Endodermal cell (in vitro differentiated cells): ENCODE data around the gene RXRA. TPM values are rescaled to one million over a fixed set of nuclear protein-coding genes. Genes with fewer than 3 reads are reported as not detected.

Experiments used
- DNase-seq: peaks from one replicate; pipeline ENCODE4 v3.0.0-alpha.2; 2017
- H3K27ac ChIP-seq: 2 replicates; pipeline ENCODE4 v1.5.1; 2013; ENCODE audit warnings: mild to moderate bottlenecking, low read depth, low read length, moderate library complexity
- H3K27me3 ChIP-seq: 2 replicates; pipeline ENCODE4 v1.6.1; 2013; ENCODE audit warnings: mild to moderate bottlenecking, low read length, moderate library complexity; ENCODE audit not compliant: insufficient read depth, control insufficient read depth, poor library complexity, severe bottlenecking
- H3K36me3 ChIP-seq: 2 replicates; pipeline ENCODE4 v1.7.0; 2013; ENCODE audit warnings: mild to moderate bottlenecking, low read length, moderate library complexity; ENCODE audit not compliant: control insufficient read depth, insufficient read depth
- H3K4me1 ChIP-seq: one replicate; pipeline ENCODE4 v1.7.0; 2013; ENCODE audit warnings: low read length; ENCODE audit not compliant: control insufficient read depth, insufficient read depth
- H3K4me3 ChIP-seq: 2 replicates; pipeline ENCODE4 v1.5.1; 2013; ENCODE audit warnings: mild to moderate bottlenecking, low read length, moderate library complexity
- H3K9ac ChIP-seq: 2 replicates; pipeline ENCODE4 v1.6.1; 2013; ENCODE audit warnings: mild to moderate bottlenecking, low read length, moderate library complexity; ENCODE audit not compliant: poor library complexity, severe bottlenecking; ENCODE audit errors: extremely low read depth
- H3K9me3 ChIP-seq: 2 replicates; pipeline ENCODE4 v1.6.1; 2013; ENCODE audit warnings: mild to moderate bottlenecking, low read length, moderate library complexity; ENCODE audit not compliant: control insufficient read depth
- H3K27ac Mint-ChIP-seq: 2 replicates; pipeline ENCODE4 v1.8.0; 2020; ENCODE audit warnings: mixed read lengths
- H3K27me3 Mint-ChIP-seq: 2 replicates; pipeline ENCODE4 v1.8.0; 2021; ENCODE audit warnings: mild to moderate bottlenecking, mixed read lengths; ENCODE audit not compliant: insufficient read depth
- H3K36me3 Mint-ChIP-seq: 2 replicates; pipeline ENCODE4 v1.8.0; 2020; ENCODE audit warnings: low read depth, mixed read lengths
- H3K4me1 Mint-ChIP-seq: 2 replicates; pipeline ENCODE4 v1.8.0; 2020; ENCODE audit warnings: mixed read lengths
- H3K4me3 Mint-ChIP-seq: 2 replicates; pipeline ENCODE4 v1.8.0; 2020; ENCODE audit warnings: mild to moderate bottlenecking, moderate library complexity, mixed read lengths
- H3K9me3 Mint-ChIP-seq: 2 replicates; pipeline ENCODE4 v1.8.0; 2020; ENCODE audit warnings: mild to moderate bottlenecking, mixed read lengths
- WGBS, 2 experiments: methylation state at CpG; one replicate each; pipeline versions ENCODE4 v1.1.5 to v1.1.7; 2013; ENCODE audit warnings: missing lambda C conversion rate in 2 of 2, mixed read lengths in 1 of 2; ENCODE audit not compliant: insufficient coverage in 1 of 2, insufficient read length in 1 of 2; 5-methylcytosine and 5-hydroxymethylcytosine counted together
- total RNA-seq, 2 donors: library from RNA; stranded (reverse); fragmentation: NEBNext Ultra II Directional in 1 of 2; extraction: Animal tissue kit (Norgen Biotek cat#: 25700) in 1 of 2; gene quantifications; 2 replicates in 1 of 2; 3 replicates in 1 of 2; pipeline ENCODE4 v1.2.1, GENCODE V29; 2021
- TF ChIP-seq, protein P1 (sequence below): fragments of 200-600 bp; sonication (generic); conservative IDR thresholded peaks from 2 replicates; pipeline ENCODE4 v1.5.0; 2021; ENCODE audit warnings: antibody characterized with exemption, mild to moderate bottlenecking

Gene RXRA
- total RNA-seq, 2 donors from 2014 or later, result 58.3 to 70.6 TPM

DNA sequence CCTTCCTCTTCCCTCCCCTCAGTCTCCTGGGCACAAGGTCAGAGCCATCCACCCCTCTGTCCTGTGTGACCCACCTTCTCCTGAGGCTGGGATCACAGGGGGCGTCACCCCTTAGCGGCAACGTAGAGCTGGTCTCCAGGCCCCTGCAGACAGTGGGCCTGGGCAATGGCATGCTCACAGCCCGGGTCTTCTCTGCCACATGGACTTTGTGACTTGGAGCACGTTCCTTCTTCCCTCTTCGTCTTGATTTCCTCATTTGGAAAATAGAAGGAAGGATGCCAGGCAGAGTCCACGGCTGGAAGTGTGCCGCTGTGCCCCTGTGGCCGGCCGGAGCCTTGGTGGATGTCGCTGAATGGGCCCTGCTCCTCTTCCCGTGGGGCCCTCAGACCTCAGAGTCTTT, 10.0 kb downstream of the RXRA start:
- 94 to 95% methylated on average over 8 to 12 of the region's 12 CpGs for WGBS, 2 experiments
- no peaks in the 10 kb centered on the region for H3K9me3 ChIP-seq
- no peak for DNase-seq
- H3K27ac Mint-ChIP-seq, result no peak overlapping the region
- H3K9me3 Mint-ChIP-seq, result no peaks in the 10 kb centered on the region
- H3K27me3 Mint-ChIP-seq, result no peaks in the 10 kb centered on the region
- peaks cover 13% of the 10 kb centered on the region for H3K4me1 ChIP-seq
- no peak overlapping the region for H3K4me3 Mint-ChIP-seq
- no peaks in the 10 kb centered on the region for H3K36me3 Mint-ChIP-seq
- H3K4me1 Mint-ChIP-seq, result peaks cover 13% of the 10 kb centered on the region
- no peaks in the 10 kb centered on the region for H3K27me3 ChIP-seq
- no peak overlapping the region for H3K27ac ChIP-seq
- H3K4me3 ChIP-seq, result no peak overlapping the region
- TF ChIP-seq, protein P1, sequence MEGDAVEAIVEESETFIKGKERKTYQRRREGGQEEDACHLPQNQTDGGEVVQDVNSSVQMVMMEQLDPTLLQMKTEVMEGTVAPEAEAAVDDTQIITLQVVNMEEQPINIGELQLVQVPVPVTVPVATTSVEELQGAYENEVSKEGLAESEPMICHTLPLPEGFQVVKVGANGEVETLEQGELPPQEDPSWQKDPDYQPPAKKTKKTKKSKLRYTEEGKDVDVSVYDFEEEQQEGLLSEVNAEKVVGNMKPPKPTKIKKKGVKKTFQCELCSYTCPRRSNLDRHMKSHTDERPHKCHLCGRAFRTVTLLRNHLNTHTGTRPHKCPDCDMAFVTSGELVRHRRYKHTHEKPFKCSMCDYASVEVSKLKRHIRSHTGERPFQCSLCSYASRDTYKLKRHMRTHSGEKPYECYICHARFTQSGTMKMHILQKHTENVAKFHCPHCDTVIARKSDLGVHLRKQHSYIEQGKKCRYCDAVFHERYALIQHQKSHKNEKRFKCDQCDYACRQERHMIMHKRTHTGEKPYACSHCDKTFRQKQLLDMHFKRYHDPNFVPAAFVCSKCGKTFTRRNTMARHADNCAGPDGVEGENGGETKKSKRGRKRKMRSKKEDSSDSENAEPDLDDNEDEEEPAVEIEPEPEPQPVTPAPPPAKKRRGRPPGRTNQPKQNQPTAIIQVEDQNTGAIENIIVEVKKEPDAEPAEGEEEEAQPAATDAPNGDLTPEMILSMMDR, result no peak
- H3K36me3 ChIP-seq, result no peaks in the 10 kb centered on the region
- H3K9ac ChIP-seq, result no peak overlapping the region

DNA sequence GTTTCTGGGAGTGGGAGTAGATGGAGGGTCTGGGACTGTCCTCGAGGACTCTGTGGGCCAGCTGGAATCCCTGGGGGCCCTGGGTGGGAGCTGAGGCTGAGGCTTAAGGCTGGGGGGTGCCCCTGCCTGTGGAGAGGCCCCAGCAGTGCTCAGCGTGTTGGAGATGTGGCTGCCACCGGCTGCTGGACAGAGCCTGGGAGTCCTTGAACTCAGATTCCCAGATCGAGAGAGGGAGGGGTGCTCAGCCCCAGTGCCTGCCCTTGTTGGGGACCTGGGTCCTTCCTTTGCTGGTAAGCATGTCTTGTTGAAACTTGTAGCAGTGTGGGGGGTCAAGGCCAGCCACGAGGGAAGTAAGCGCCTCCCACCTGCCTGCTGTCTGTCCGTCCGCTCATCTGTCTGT, 10.7 kb downstream of the RXRA start:
- Histone ChIP-seq H3K27ac (no peak overlapping the region), H3K36me3 (no peaks in the 10 kb centered on the region), H3K4me3 (no peak overlapping the region), H3K27me3 (no peaks in the 10 kb centered on the region), H3K4me1 (peaks cover 10% of the 10 kb centered on the region), H3K9ac (no peak overlapping the region), H3K9me3 (no peaks in the 10 kb centered on the region)
- WGBS, 2 experiments, result 91% methylated on average over 5 to 8 of the region's 8 CpGs
- Mint-ChIP-seq H3K27me3 (no peaks in the 10 kb centered on the region), H3K36me3 (no peaks in the 10 kb centered on the region), H3K4me3 (no peak overlapping the region), H3K4me1 (peaks cover 13% of the 10 kb centered on the region), H3K27ac (peak overlapping the region; percentile 52), H3K9me3 (no peaks in the 10 kb centered on the region)
- TF ChIP-seq, protein P1, result no peak
- DNase-seq, result no peak

DNA sequence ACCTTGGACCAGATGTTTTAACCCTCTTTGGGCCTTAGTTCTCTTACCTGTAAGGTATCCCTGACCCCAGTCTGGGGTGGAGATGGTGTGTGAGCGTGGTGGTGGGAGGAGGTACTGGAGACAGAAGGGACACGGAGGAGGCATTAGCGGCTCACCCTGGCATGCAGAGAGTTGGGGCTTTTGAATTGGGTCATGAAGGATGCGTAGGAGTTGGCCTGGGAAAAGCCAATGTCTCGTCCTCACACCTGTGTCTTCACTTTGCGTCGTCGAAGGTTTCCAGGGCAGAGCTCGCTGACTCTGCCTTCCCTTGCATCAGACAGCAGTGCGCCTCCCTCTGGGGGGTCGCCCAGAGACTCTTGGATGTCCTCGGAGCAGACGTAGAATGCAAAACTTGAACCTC, 11.2 kb downstream of the RXRA start:
- Histone ChIP-seq H3K27ac (no peak overlapping the region), H3K4me3 (no peak overlapping the region), H3K27me3 (no peaks in the 10 kb centered on the region), H3K9ac (no peak overlapping the region), H3K36me3 (no peaks in the 10 kb centered on the region), H3K9me3 (no peaks in the 10 kb centered on the region), H3K4me1 (peaks cover 5% of the 10 kb centered on the region)
- Mint-ChIP-seq H3K36me3 (no peaks in the 10 kb centered on the region), H3K4me3 (no peak overlapping the region), H3K27me3 (no peaks in the 10 kb centered on the region), H3K4me1 (peaks cover 13% of the 10 kb centered on the region), H3K27ac (peak overlapping the region; percentile 52), H3K9me3 (no peaks in the 10 kb centered on the region)
- 93 to 96% methylated on average over 9 to 13 of the region's 13 CpGs for WGBS, 2 experiments
- TF ChIP-seq, protein P1, result no peak
- DNase-seq, result no peak
